K562 (cell line): ENCODE measurements around the gene AQP9.

ENCODE experiments used
- ELK1 ChIP-seq: sonication (generic); formaldehyde crosslinking; IDR thresholded peaks from 2 replicates; pipeline ENCODE4 v1.8.1; 2022; ENCODE audit warnings: missing genetic modification reagents
- JUNB ChIP-seq: fragments of 450-650 bp; formaldehyde crosslinking; conservative IDR thresholded peaks from 2 replicates; pipeline ENCODE4 v1.4.0; 2020; ENCODE audit warnings: mild to moderate bottlenecking
- MAX ChIP-seq: sonication (generic); formaldehyde crosslinking; IDR thresholded peaks from 2 replicates; pipeline ENCODE4 v1.9.0; 2022; ENCODE audit warnings: mild to moderate bottlenecking, missing genetic modification reagents
- ZNF512 ChIP-seq: IDR thresholded peaks from 2 replicates; pipeline ENCODE4 v1.6.1; 2016; ENCODE audit warnings: missing genetic modification characterization, missing compliant biosample characterization

- TF ChIP-seq ZNF512 (tag) = no peak
- TF ChIP-seq JUNB (CRISPR knock-in tag) = no peak
- TF ChIP-seq MAX (CRISPR knock-in tag) = no peak
- TF ChIP-seq ELK1 (CRISPR knock-in tag) = no peak
These were observed 27.5 kb downstream of the AQP9 start for GRCh38 chr15:58165661-58166060.
